Amniotic epithelial cell (primary cell): Measurements from ENCODE around the gene GOLGA6D.
A peak's percentile ranks its signal among the peaks of the same experiment; 100 is the strongest.
"Not testable (repeated sequence)": the region's sequence is repeated elsewhere in the genome, so short reads cannot be mapped to it uniquely, and the experiment has no call there.

ENCODE experiments used
- DNase-seq: peaks from one replicate; pipeline ENCODE4 v3.0.0-alpha.2; 2010; ENCODE audit warnings: low read depth

The GOLGA6D gene

GRCh38 chr15:75293660-75294059 lies 11.0 kb downstream of the GOLGA6D start:
- not testable (repeated sequence) for DNase-seq

- DNase-seq = not testable (repeated sequence)
Observed at GRCh38 chr15:75298541-75299310, 16.1 kb downstream of the GOLGA6D start.

- DNase-seq = not testable (repeated sequence)
Observed at GRCh38 chr15:75299311-75299688, 16.7 kb downstream of the GOLGA6D start.

- DNase-seq = not testable (repeated sequence)
Observed at GRCh38 chr15:75300026-75300425, 17.4 kb downstream of the GOLGA6D start.

- no peak for DNase-seq
Observed at GRCh38 chr15:75302318-75302717, 19.7 kb downstream of the GOLGA6D start.

- not testable (repeated sequence) for DNase-seq
Observed at GRCh38 chr15:75302753-75303152, 20.1 kb downstream of the GOLGA6D start.

- no peak for DNase-seq
Observed at GRCh38 chr15:75306188-75306587, 23.6 kb downstream of the GOLGA6D start.

- peak; percentile 31 for DNase-seq
Observed at GRCh38 chr15:75307778-75308390, 25.2 kb downstream of the GOLGA6D start.

GRCh38 chr15:75309711-75310110 lies 27.1 kb downstream of the GOLGA6D start:
- peak; percentile 68 for DNase-seq

- DNase-seq = peak; percentile 12
Observed at GRCh38 chr15:75312548-75312947, 29.9 kb downstream of the GOLGA6D start.

- no peak for DNase-seq
Observed at GRCh38 chr15:75313116-75313845, 30.6 kb downstream of the GOLGA6D start.

- DNase-seq = no peak
Observed at GRCh38 chr15:75314552-75315290, 32.1 kb downstream of the GOLGA6D start.

GRCh38 chr15:75319231-75319897 lies 36.7 kb downstream of the GOLGA6D start:
- DNase-seq = peak; percentile 28

- DNase-seq = no peak
Observed at GRCh38 chr15:75321711-75322110, 39.1 kb downstream of the GOLGA6D start.

- no peak for DNase-seq
Observed at GRCh38 chr15:75325922-75326321, 43.3 kb downstream of the GOLGA6D start.

GRCh38 chr15:75327005-75327404 lies 44.4 kb downstream of the GOLGA6D start:
- no peak for DNase-seq

- DNase-seq = no peak
Observed at GRCh38 chr15:75327491-75327890, 44.9 kb downstream of the GOLGA6D start.

- DNase-seq = no peak
Observed at GRCh38 chr15:75328493-75329314, 46.1 kb downstream of the GOLGA6D start.

- DNase-seq = no peak
Observed at GRCh38 chr15:75329571-75329970, 46.9 kb downstream of the GOLGA6D start.

- not testable (repeated sequence) for DNase-seq
Observed at GRCh38 chr15:75332093-75332492, 49.5 kb downstream of the GOLGA6D start.
